CMK (cell line): ENCODE data around the gene ETV4.

Source experiments
- DNase-seq: peaks from one replicate; pipeline ENCODE4 v3.0.0-alpha.2; 2010; ENCODE audit warnings: low read depth

ETV4 gene

GRCh38 chr17:43572368-43572980 is 26.3 kb upstream of the ETV4 start:
- DNase-seq, result no peak

- DNase-seq, result no peak
Measured at GRCh38 chr17:43570518-43570928, 24.4 kb upstream of the ETV4 start.

GRCh38 chr17:43568506-43569082 is 22.5 kb upstream of the ETV4 start:
- no peak for DNase-seq

GRCh38 chr17:43563600-43564594 is 17.8 kb upstream of the ETV4 start:
- no peak for DNase-seq

GRCh38 chr17:43562679-43563599 is 16.8 kb upstream of the ETV4 start:
- no peak for DNase-seq

- DNase-seq, result no peak
Measured at GRCh38 chr17:43560461-43561427, 14.6 kb upstream of the ETV4 start.

- DNase-seq, result no peak
Measured at GRCh38 chr17:43559161-43559816, 13.1 kb upstream of the ETV4 start.

GRCh38 chr17:43558805-43559160 is 12.6 kb upstream of the ETV4 start:
- no peak for DNase-seq

GRCh38 chr17:43556292-43556691 is 10.2 kb upstream of the ETV4 start:
- DNase-seq, result no peak

GRCh38 chr17:43554857-43555256 is 8.7 kb upstream of the ETV4 start:
- DNase-seq, result no peak

GRCh38 chr17:43553573-43553972 is 7.4 kb upstream of the ETV4 start:
- no peak for DNase-seq

- DNase-seq, result no peak
Measured at GRCh38 chr17:43552229-43552837, 6.2 kb upstream of the ETV4 start.

- no peak for DNase-seq
Measured at GRCh38 chr17:43550754-43551153, 4.6 kb upstream of the ETV4 start.

GRCh38 chr17:43549496-43549895 is 3.4 kb upstream of the ETV4 start:
- no peak for DNase-seq

- no peak for DNase-seq
Measured at GRCh38 chr17:43548689-43549379, 2.7 kb upstream of the ETV4 start.

GRCh38 chr17:43547659-43548256 is 1.6 kb upstream of the ETV4 start:
- no peak for DNase-seq

- DNase-seq, result no peak
Measured at GRCh38 chr17:43547189-43547550, 1.0 kb upstream of the ETV4 start.

- no peak for DNase-seq
Measured at GRCh38 chr17:43545383-43545632, 832 bp downstream of the ETV4 start.
